SK-N-SH (cell line): ENCODE results near the gene TBPL2. TPM values are rescaled to one million over a fixed set of nuclear protein-coding genes. Genes with fewer than 3 reads are reported as not detected.

Source experiments
- CTCF ChIA-PET: fragments of 300-600, 350-600 bp; formaldehyde crosslinking; extraction: SDS; loops from one replicate; lab custom pipeline; 2021; lab: Yijun Ruan, JAX
- POLR2A ChIA-PET: fragments of 350-600 bp; sonication (Branson Sonifier 250); formaldehyde crosslinking; extraction: SDS; loops from one replicate; lab custom pipeline; 2020; ENCODE audit warnings: antibody characterized with exemption, inconsistent platforms; lab: Yijun Ruan, JAX
- DNase-seq: peaks from one replicate; pipeline ENCODE4 v3.0.0; 2012
- H2AFZ ChIP-seq: fragments of 200-600 bp; sonication (generic); 2 replicates; pipeline ENCODE4 v1.8.1; 2016; ENCODE audit warnings: antibody characterized with exemption, mild to moderate bottlenecking, low read depth
- H3F3A ChIP-seq: fragments of 200-600 bp; sonication (generic); replicated peaks from 2 replicates; pipeline ENCODE3; 2016; ENCODE audit warnings: antibody characterized with exemption, mild to moderate bottlenecking; ENCODE audit not compliant: insufficient read depth
- H3K27ac ChIP-seq, 2 experiments: fragments of 200-500 bp in 1 of 2; fragments of 200-600 bp in 1 of 2; sonication (Bioruptor generic) in 1 of 2; sonication (generic), shearing (Covaris generic) in 1 of 2; 2 replicates each; pipeline versions ENCODE4 v1.5.1 to v1.6.1; 2014 to 2016; ENCODE audit warnings: low read depth in 2 of 2, inconsistent platforms in 1 of 2, low read length in 1 of 2, mild to moderate bottlenecking in 1 of 2, mixed read lengths in 1 of 2
- H3K27me3 ChIP-seq: fragments of 200-600 bp; sonication (generic), shearing (Covaris generic); 2 replicates; pipeline ENCODE4 v1.6.1; 2016; ENCODE audit warnings: mixed run types; ENCODE audit not compliant: insufficient read depth
- H3K36me3 ChIP-seq, 2 experiments: fragments of 200-500 bp in 1 of 2; fragments of 200-600 bp in 1 of 2; sonication (Bioruptor generic) in 1 of 2; sonication (generic) in 1 of 2; replicated peaks in 1 of 2; 2 replicates each; pipeline versions ENCODE3 to v1.5.1; 2014 to 2016; ENCODE audit warnings: low read length in 1 of 2, mild to moderate bottlenecking in 1 of 2; ENCODE audit not compliant: insufficient read depth in 2 of 2, control insufficient read depth in 1 of 2
- H3K4me1 ChIP-seq, 2 experiments: fragments of 200-500 bp in 1 of 2; fragments of 200-600 bp in 1 of 2; sonication (Bioruptor generic) in 1 of 2; sonication (generic), shearing (Covaris generic) in 1 of 2; 2 replicates each; pipeline versions ENCODE4 v1.5.1 to v1.6.1; 2014 to 2016; ENCODE audit warnings: low read depth in 1 of 2, low read length in 1 of 2, mixed run types in 1 of 2; ENCODE audit not compliant: insufficient read depth in 2 of 2, control insufficient read depth in 1 of 2
- H3K4me2 ChIP-seq: fragments of 200-600 bp; sonication (generic), shearing (Covaris generic); 2 replicates; pipeline ENCODE4 v1.6.1; 2017; ENCODE audit warnings: mixed run types
- H3K4me3 ChIP-seq, 2 experiments: fragments of 200-500 bp in 1 of 2; fragments of 200-600 bp in 1 of 2; sonication (Bioruptor generic) in 1 of 2; sonication (generic), shearing (Covaris generic) in 1 of 2; 2 replicates each; pipeline versions ENCODE4 v1.5.1 to v1.8.1; 2014 to 2016; ENCODE audit warnings: low read depth in 2 of 2, inconsistent platforms in 1 of 2, low read length in 1 of 2, mild to moderate bottlenecking in 1 of 2, mixed read lengths in 1 of 2, moderate library complexity in 1 of 2
- H3K79me2 ChIP-seq: fragments of 200-600 bp; sonication (generic); 2 replicates; pipeline ENCODE4 v1.8.1; 2017; ENCODE audit warnings: mild to moderate bottlenecking; ENCODE audit not compliant: insufficient read depth
- H3K9ac ChIP-seq: fragments of 200-600 bp; sonication (generic); 2 replicates; pipeline ENCODE4 v1.6.1; 2017; ENCODE audit warnings: mixed run types
- H3K9me2 ChIP-seq: fragments of 200-600 bp; sonication (generic); 2 replicates; pipeline ENCODE4 v1.6.1; 2017; ENCODE audit warnings: mixed run types
- H3K9me3 ChIP-seq: fragments of 200-600 bp; sonication (generic); 2 replicates; pipeline ENCODE4 v1.6.1; 2017; ENCODE audit warnings: mixed run types, mild to moderate bottlenecking, moderate library complexity
- H4K20me1 ChIP-seq: fragments of 200-600 bp; sonication (generic); 2 replicates; pipeline ENCODE4 v1.6.1; 2017; ENCODE audit warnings: mild to moderate bottlenecking, mixed run types; ENCODE audit not compliant: insufficient read depth
- ELF1 ChIP-seq: IDR thresholded peaks from 2 replicates; pipeline ENCODE4 v1.4.0; 2012
- EZH2phosphoT487 ChIP-seq: fragments of 200-600 bp; sonication (generic); IDR thresholded peaks from 2 replicates; pipeline ENCODE4 v1.6.1; 2017; ENCODE audit warnings: low read depth, mixed run types, mild to moderate bottlenecking, antibody characterized with exemption, moderate library complexity, borderline replicate concordance
- GABPA ChIP-seq: IDR thresholded peaks from 2 replicates; pipeline ENCODE4 v1.4.0; 2012; ENCODE audit warnings: low read depth, mild to moderate bottlenecking
- JUND ChIP-seq: IDR thresholded peaks from 2 replicates; pipeline ENCODE4 v1.4.0; 2012
- MEF2A ChIP-seq: IDR thresholded peaks from 2 replicates; pipeline ENCODE4 v1.4.0; 2012; ENCODE audit warnings: low read depth, borderline replicate concordance
- MXI1 ChIP-seq: IDR thresholded peaks from 2 replicates; pipeline ENCODE4 v1.6.1; 2012; ENCODE audit warnings: mild to moderate bottlenecking, low read depth, low read length, improper control_type of control experiment
- RAD21 ChIP-seq: IDR thresholded peaks from 2 replicates; pipeline ENCODE4 v1.6.1; 2012; ENCODE audit warnings: mild to moderate bottlenecking, low read length
- SMC3 ChIP-seq: IDR thresholded peaks from 2 replicates; pipeline ENCODE4 v1.6.1; 2012; ENCODE audit warnings: low read depth, low read length, improper control_type of control experiment
- TEAD4 ChIP-seq: IDR thresholded peaks from 2 replicates; pipeline ENCODE4 v1.4.0; 2012; ENCODE audit warnings: mild to moderate bottlenecking, borderline replicate concordance; ENCODE audit not compliant: insufficient read depth
- WGBS: methylation state at CpG from one replicate; pipeline ENCODE4 v1.1.6; 2017; ENCODE audit warnings: low lambda C conversion rate; 5-methylcytosine and 5-hydroxymethylcytosine counted together
- polyA plus RNA-seq, 3 experiments: library from polyadenylated mRNA; depleted of rRNA; stranded (reverse); fragments of >200 nt; gene quantifications; 2 replicates each; pipeline ENCODE4 v1.2.3, GENCODE V29; 2012
- TF ChIP-seq, protein P1 (sequence below): fragments of 200-600 bp; sonication (generic); IDR thresholded peaks from 2 replicates; pipeline ENCODE4 v1.6.1; 2017; ENCODE audit warnings: antibody characterized with exemption, mild to moderate bottlenecking, moderate library complexity
- TF ChIP-seq, protein P2 (sequence below): IDR thresholded peaks from 2 replicates; pipeline ENCODE4 v1.6.1; 2012; ENCODE audit warnings: mild to moderate bottlenecking, low read depth, low read length, moderate library complexity
- TF ChIP-seq, protein P3 (sequence below): IDR thresholded peaks from 2 replicates; pipeline ENCODE4 v1.4.0; 2012; ENCODE audit warnings: low read depth, borderline replicate concordance

TBPL2 gene
- polyA plus RNA-seq, 1 of the 3 experiments (the other 2 are of a cell fraction): not detected

DNA sequence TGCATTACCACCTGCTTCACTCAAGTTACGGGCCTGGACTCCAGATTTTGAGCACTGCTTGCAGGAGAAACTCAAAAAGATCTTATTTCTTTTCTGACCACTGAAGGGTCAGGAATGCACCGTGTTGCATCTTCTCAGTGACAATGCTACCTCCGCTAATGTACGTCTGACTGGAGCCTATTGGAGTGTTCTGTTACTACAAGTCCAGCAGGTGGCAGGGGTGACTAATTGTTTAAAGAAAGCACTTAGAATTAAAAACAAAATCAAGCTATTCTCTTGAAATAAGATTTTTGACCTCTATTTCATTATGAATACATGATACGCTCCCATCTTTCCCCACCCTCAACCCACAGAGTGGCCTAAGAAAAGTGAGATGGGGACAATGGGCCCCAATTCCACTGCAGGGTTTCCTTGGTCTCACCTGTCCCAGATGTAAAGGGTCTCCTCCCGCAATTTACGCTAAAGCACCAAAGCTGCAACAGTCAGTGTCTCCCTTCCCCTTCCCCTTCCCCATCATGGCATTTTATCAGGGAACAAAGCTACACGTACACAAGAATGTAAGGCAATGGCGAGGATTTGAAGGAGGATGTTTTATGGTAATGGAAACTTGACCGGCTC lies 2.2 kb downstream of the TBPL2 start (continued):
- TF ChIP-seq GABPA (no peak), RAD21 (peak; percentile 86), TEAD4 (no peak), JUND (no peak)
- TF ChIP-seq, protein P1, sequence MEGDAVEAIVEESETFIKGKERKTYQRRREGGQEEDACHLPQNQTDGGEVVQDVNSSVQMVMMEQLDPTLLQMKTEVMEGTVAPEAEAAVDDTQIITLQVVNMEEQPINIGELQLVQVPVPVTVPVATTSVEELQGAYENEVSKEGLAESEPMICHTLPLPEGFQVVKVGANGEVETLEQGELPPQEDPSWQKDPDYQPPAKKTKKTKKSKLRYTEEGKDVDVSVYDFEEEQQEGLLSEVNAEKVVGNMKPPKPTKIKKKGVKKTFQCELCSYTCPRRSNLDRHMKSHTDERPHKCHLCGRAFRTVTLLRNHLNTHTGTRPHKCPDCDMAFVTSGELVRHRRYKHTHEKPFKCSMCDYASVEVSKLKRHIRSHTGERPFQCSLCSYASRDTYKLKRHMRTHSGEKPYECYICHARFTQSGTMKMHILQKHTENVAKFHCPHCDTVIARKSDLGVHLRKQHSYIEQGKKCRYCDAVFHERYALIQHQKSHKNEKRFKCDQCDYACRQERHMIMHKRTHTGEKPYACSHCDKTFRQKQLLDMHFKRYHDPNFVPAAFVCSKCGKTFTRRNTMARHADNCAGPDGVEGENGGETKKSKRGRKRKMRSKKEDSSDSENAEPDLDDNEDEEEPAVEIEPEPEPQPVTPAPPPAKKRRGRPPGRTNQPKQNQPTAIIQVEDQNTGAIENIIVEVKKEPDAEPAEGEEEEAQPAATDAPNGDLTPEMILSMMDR: peak; percentile 73
- TF ChIP-seq, all 33 proteins: peak for 3

DNA sequence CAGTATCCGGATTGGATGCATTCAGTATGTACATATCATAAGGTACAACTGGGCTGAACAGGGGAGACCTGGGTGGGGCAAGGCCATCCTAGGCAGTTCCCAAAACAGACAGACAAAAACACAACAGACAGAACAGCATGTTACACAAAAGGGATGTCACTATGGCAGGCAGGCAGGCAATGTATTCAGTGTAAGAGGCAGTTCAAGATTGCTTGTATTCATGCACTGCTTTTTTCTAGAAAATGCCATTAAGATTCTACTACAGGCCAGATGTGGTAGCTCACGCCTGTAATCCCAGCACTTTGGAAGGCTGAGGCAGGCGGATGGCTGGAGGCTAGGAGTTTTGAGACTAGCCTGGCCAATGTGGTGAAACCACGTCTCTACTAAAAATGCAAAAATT lies 3.5 kb downstream of the TBPL2 start:
- POLR2A ChIA-PET: no interaction called here
- 65% methylated on average over 4 of the region's 4 CpGs for WGBS

DNA sequence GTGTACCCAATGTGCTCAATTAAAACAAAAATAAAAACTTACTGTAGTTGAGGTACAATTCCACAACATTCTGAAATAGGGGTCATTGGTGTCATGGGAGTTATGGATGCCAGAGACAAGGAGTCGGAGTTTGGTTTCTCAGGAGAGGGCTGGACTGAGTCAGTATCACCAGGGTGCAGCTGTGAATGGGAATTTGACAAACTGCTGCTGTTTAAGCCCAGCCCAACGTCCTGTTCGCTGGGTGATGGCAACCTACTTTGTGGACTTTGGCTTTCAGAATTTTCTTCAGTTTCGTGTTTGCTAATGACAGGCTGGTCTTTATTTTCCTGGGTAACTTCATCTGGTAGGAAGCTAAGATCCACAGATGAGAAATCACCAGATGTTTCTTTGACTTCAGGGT lies 3.9 kb downstream of the TBPL2 start:
- no peaks in the 10 kb centered on the region for H3K4me1 ChIP-seq
- no peaks in the 10 kb centered on the region for H3K9me2 ChIP-seq
- no peak overlapping the region for H3K4me2 ChIP-seq
- no peak overlapping the region for H3K27ac ChIP-seq
- H3K79me2 ChIP-seq: no peaks in the 10 kb centered on the region
- no peaks in the 10 kb centered on the region for H4K20me1 ChIP-seq
- 21% methylated on average over 4 of the region's 4 CpGs for WGBS
- DNase-seq: no peak
- H3K9ac ChIP-seq: no peak overlapping the region
- peaks cover 15% of the 10 kb centered on the region; the same call in 1 of the 2 replicates for H3K27me3 ChIP-seq
- no peak overlapping the region for H2AFZ ChIP-seq
- H3K4me3 ChIP-seq: no peak overlapping the region
- H3K36me3 ChIP-seq: no peaks in the 10 kb centered on the region
- no peak for TF ChIP-seq EZH2phosphoT487
- no peak for TF ChIP-seq MEF2A
- no peak for TF ChIP-seq ELF1
- TF ChIP-seq, protein P1: no peak
- TF ChIP-seq, protein P2, sequence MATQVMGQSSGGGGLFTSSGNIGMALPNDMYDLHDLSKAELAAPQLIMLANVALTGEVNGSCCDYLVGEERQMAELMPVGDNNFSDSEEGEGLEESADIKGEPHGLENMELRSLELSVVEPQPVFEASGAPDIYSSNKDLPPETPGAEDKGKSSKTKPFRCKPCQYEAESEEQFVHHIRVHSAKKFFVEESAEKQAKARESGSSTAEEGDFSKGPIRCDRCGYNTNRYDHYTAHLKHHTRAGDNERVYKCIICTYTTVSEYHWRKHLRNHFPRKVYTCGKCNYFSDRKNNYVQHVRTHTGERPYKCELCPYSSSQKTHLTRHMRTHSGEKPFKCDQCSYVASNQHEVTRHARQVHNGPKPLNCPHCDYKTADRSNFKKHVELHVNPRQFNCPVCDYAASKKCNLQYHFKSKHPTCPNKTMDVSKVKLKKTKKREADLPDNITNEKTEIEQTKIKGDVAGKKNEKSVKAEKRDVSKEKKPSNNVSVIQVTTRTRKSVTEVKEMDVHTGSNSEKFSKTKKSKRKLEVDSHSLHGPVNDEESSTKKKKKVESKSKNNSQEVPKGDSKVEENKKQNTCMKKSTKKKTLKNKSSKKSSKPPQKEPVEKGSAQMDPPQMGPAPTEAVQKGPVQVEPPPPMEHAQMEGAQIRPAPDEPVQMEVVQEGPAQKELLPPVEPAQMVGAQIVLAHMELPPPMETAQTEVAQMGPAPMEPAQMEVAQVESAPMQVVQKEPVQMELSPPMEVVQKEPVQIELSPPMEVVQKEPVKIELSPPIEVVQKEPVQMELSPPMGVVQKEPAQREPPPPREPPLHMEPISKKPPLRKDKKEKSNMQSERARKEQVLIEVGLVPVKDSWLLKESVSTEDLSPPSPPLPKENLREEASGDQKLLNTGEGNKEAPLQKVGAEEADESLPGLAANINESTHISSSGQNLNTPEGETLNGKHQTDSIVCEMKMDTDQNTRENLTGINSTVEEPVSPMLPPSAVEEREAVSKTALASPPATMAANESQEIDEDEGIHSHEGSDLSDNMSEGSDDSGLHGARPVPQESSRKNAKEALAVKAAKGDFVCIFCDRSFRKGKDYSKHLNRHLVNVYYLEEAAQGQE: no peak
- no peak for TF ChIP-seq TEAD4
- TF ChIP-seq SMC3: no peak
- TF ChIP-seq MXI1: no peak
- TF ChIP-seq RAD21: no peak
- CTCF ChIA-PET: interaction anchor here (0.9 to 5.7 kb wide), 8 partner anchors 10 to 1038 kb away, joined by 3 to 33 read pairs (median 8); no protein-coding TSS in a partner anchor
- H3K9me3 ChIP-seq: no peaks in the 10 kb centered on the region
- no peaks in the 10 kb centered on the region for H3F3A ChIP-seq
- POLR2A ChIA-PET: no interaction called here

More for the DNA sequence above, 3.5 kb downstream of the TBPL2 start:
- H3F3A ChIP-seq: no peaks in the 10 kb centered on the region
- no peaks in the 10 kb centered on the region for H3K9me2 ChIP-seq
- peaks cover 15% of the 10 kb centered on the region; the same call in 1 of the 2 replicates for H3K27me3 ChIP-seq
- no peak overlapping the region for H3K4me3 ChIP-seq
- DNase-seq: no peak
- H3K9ac ChIP-seq: no peak overlapping the region
- no peaks in the 10 kb centered on the region for H3K79me2 ChIP-seq
- CTCF ChIA-PET: interaction anchor here (0.6 to 5.7 kb wide), 16 partner anchors 9 to 1952 kb away, joined by 3 to 33 read pairs (median 5); partner anchors contain the start of gene FBXO34
- H2AFZ ChIP-seq: no peak overlapping the region
- H3K36me3 ChIP-seq: no peaks in the 10 kb centered on the region
- TF ChIP-seq SMC3: no peak
- TF ChIP-seq, protein P3, sequence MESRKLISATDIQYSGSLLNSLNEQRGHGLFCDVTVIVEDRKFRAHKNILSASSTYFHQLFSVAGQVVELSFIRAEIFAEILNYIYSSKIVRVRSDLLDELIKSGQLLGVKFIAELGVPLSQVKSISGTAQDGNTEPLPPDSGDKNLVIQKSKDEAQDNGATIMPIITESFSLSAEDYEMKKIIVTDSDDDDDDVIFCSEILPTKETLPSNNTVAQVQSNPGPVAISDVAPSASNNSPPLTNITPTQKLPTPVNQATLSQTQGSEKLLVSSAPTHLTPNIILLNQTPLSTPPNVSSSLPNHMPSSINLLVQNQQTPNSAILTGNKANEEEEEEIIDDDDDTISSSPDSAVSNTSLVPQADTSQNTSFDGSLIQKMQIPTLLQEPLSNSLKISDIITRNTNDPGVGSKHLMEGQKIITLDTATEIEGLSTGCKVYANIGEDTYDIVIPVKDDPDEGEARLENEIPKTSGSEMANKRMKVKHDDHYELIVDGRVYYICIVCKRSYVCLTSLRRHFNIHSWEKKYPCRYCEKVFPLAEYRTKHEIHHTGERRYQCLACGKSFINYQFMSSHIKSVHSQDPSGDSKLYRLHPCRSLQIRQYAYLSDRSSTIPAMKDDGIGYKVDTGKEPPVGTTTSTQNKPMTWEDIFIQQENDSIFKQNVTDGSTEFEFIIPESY: no peak
- no peaks in the 10 kb centered on the region for H3K4me1 ChIP-seq
- H3K9me3 ChIP-seq: no peaks in the 10 kb centered on the region
- no peaks in the 10 kb centered on the region for H4K20me1 ChIP-seq
- H3K27ac ChIP-seq: no peak overlapping the region
- no peak overlapping the region for H3K4me2 ChIP-seq
